ENCODE measurements around the gene DKKL1. TPM values are rescaled to one million over a fixed set of nuclear protein-coding genes. Genes with fewer than 3 reads are reported as not detected.
"Not testable (repeated sequence)": the region's sequence is repeated elsewhere in the genome, so short reads cannot be mapped to it uniquely, and the experiment has no call there.

Gene DKKL1
- total RNA-seq = not detected

DNA sequence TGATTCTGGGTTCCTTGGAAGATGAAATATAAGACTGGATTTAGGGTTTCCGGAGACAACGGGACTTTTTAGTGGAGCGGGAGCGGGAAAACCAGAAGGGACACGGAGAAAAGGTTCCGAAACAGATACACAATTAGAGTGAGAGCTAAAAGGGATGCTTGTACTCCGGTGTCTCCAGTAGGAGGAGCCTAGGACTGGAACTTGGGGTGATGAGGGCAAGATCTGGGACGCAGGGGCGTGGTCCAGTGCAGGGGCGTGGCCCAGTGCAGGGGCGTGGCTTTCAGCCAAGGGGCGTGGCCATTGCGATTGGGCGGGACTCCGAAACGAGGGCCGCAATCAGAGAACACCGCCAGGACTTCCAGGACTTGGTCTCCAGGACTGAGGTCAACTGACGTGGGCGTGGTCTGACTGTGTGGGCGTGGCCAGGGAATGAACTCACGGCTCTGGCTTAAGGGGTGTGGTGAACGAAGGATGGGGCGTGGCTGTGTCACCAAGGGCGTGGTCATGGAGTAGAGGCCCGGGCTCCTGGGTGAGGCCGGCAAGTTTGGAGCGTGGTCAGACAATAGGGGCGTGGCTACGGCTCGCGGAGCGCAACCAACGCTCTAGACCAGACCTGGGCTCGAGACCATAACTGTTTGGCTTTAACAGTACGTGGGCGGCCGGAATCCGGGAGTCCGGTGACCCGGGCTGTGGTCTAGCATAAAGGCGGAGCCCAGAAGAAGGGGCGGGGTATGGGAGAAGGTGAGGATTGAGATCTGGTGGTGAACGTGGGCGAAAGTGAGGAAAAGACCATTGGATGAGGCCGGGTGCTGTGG is at the start of gene DKKL1:
Gene DKKL1 (plus strand): TSS at position 610 of the 815 bp plus-strand sequence. CDS start 122 bp downstream, at position 732.
- DNase-seq = peak; percentile 97

DNA sequence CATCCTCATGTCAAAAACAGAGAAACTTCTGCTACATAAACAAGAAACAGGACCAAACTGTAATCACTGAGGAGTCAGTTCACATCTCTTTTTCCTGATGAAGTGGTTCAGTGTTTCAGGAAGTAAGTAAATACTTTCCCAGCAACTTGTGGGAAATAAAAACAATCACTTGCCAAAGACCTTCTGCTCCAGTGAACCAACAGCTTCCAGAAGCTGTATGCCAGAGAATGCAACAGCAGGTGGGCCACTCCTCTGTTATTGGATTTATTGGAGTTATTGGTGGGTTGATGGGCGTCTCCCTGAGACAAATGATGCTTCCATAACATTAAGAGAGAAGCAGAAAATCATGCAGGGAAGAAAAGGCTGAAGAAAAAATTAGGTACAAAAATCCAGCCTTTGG is 48.6 kb upstream of the DKKL1 start:
- no peak for DNase-seq

DNA sequence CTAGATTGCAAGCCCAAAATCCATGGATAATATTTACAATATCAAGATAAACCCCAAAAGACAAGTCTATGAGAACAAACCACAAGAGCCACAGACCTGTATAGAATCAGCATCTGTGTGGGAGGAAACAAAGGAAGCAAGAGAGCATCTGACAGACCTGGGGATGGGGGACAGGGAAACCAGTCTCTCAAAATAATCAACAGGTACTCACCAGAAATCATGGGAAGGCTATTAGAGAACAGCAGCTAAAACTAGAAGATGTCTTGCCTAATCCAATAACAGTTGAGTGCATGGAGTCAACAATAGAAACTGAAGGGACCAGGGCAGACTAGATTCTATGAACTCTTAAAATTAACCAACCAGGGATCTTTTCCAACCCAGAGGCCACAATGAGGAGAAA is 47.4 kb upstream of the DKKL1 start:
- no peak for DNase-seq

DNA sequence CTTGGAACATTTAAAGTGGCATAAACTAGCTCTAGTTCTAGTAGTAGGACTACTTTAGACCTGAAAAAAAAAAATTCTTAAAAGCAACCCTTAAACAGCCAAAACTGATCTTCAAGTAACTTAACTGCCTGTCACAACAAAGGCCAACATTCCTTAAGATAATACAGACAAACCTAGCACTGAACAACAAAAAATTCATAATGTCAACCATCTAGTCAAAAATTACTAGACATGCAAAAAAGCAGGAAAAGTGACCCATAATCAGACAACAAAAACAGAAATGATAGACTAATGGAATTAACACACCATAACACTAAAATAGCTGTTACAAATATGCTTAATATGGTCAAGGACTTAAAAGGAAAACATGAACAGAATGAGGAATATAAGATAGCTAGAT is 45.4 kb upstream of the DKKL1 start:
- DNase-seq = no peak

DNA sequence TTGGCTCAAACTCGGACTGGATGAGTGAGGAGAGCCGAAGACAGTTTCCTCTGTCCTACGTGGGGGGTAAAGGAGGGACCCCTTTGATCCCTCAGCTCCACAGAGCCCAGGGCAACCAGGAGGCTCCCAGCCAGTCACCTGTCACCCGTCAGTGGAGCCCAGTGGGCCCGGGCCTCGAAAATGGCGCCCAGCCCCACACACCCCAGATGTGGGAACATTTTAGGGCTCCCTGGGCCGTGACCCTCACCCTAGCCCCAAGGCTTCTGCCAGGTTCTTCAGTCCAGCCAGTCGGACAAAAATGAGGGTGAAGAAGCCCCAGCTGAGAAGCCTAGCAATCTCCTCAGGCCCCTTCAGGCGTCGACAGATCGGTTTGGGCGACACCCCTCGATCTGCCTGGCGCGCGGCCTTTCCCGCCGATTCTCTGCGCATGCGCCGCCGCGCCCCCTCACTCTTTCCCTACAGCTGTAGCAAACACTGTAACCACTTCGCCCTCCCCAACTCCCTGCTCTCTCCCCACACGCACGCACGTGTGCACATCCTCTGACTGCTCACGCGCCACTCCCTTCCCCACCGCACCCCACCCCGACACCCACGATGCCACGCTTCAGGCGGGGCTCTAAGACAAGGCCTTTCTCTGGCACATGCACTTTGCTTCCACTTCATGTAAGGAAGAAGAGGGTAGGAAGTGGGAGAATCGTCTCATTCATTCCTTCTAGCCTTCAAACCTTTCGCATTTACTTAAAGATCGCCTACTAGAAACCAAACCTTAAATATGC is 38.7 kb upstream of the DKKL1 start, which contains the start of gene SLC6A16:
Gene SLC6A16 (minus strand): TSS at position 391 of the 776 bp plus-strand sequence. CDS start 13,844 bp downstream, outside the sequence.
- no peak for DNase-seq

DNA sequence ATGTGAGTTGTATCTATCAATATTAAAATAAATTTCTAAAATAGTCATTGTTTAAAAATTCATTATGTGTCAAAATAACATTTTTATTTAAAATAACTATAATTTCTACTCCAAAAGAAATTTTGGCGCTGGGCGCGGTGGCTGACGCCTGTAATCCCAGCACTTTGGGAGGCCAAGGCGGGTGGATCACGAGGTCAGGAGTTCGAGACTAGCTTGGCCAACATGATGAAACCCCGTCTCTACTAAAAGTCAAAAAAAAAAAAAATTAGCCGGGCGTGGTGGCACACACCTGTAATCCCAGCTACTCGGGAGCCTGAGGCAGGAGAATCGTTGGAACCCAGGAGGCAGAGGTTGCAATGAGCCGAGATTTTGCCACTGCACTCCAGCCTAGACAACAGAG is 37.9 kb upstream of the DKKL1 start:
- not testable (repeated sequence) for DNase-seq

DNA sequence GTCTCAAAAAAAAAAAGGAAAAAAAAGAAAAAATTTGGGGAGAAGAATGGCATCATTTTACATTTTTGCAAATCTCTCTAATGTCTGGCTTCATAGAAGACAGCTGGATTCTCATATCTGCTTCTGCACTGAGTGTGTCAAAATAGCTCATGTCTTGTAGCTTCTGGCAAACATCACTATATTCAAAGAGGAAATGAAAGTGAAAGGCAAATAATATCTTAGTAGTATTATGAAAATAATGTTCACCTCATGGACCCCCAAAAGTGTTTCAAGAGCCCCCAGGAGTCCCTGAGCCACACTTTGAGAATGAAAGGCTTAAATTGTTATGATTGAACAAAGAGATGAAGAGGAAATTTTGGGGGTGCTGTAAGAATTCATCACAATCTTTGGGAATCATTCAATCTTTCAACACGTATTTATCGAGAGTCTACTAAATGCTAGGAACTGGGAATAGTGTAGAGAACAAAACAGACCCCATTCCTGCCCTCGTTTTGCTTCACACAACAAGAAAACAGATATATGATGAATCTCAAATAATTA is 37.4 kb upstream of the DKKL1 start:
- no peak for DNase-seq

DNA sequence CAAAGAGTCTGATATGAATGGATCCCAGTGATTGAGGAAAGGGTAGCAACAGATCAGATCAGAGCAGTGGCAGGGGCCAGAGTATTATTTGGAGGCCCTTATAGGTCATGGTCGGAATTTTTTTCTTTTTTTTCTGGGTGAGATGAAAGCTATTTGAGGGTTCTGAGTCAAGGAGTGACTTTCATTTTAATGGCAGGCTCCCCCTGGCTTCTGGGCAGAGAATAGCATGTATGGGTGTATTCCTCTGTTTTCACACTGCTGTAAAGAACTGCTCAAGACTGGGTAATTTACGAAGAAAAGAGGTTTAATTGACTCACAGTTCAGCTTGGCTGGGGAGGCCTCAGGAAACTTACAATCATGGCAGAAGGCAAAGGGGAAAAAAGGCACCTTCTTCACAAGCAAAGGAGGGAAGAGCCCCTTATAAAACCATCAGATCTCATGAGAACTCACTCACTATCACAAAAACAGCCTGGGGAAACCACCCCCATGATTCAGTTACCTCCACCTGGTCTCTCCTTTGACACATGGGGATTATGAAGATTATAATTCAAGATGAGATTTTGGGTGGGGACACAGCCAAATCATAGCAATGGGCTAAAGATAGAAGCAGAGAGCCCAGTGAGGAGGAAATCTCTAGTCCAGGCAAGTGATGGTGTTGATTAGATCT is 35.7 kb upstream of the DKKL1 start:
- no peak for DNase-seq

DNA sequence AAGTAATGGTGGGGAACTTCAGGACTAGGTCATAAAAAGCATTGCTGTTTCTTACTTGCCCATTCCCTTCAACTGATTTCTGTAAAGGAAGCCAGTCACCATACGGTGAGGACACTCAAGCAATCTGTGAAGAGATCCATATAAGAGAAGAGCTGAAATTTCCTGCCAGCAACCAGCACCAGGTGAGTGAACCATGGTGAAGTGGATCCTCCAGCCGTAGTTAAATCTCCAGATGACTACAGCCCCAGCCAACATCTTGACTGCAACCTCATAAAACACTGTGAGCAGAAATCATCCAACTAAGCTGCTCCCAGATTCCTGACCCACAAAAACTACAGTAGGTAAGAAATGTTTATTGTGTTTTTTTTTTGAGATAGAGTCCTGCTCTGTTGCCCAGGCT is 34.9 kb upstream of the DKKL1 start:
- DNase-seq = no peak

DNA sequence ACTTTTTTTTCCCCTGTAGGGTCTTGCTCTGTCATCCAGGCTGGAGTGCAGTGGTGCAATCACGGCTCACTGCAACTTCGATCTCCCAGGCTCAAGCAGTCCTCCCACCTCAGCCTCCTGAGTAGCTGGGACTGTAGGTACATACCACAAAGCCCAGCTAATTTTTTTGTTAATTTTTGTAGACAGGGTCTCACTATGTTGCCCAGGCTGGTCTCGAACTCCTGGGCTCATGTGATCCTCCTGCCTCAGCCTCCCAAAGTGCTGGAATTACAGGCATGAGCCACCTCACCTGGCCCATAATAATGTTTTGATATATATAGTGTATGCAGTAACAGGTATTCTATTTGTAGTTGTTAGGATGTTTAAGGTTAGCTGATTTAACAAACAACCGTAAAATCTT is 32.5 kb upstream of the DKKL1 start:
- not testable (repeated sequence) for DNase-seq

DNA sequence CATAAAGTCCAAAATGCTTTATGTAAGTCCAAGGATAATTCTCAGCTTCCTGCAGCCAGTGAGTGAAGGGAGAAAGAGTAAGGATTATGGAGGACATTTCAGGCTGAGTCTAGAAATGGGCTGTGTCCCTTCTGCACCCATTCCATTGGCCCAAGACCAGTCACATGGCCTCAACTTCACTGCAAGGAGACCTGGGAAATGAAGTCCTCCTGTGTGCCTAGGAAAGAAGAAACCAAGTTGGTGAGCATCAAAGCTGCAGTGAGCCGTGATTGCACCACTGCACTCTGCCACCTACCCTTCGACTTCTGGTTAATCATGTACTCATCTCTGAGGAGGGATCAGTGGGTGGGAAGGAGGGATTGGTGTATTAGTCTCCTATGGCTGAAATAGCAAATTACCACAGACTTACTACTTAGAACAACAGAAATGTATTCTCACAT is 32.0 kb upstream of the DKKL1 start:
- DNase-seq = peak; percentile 50

DNA sequence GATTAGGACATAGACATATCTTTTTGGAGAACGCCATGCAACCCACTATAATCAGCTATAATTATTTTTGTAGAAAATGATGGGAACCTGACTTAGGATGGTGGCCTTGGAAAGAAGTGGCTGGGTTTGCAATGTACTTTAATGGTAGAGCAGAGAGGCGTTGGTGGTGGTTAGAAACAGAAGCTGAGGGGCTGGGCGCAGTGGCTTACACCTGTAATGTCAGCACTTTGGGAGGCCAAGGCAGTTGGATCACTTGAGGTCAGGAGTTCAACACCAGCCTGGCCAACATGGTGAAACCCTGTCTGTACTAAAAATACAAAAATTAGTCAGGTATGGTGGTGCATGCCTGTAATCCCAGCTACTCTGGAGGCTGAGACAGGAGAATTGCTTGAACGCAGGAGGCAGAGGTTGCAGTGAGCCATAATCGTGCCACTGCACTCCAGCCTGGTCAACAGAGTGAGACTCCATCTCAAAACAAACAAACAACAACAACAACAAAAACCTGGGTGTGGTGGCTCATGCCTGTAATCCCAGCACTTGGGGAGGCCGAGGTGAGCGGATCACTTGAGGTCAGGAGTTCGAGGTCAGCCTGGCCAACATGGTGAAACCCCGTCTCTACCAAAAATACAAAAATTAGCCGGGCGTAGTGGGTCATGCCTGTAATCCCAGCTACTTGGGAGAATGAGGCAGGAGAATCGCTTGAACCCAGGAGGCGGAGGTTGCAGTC is 30.8 kb upstream of the DKKL1 start:
- not testable (repeated sequence) for DNase-seq

DNA sequence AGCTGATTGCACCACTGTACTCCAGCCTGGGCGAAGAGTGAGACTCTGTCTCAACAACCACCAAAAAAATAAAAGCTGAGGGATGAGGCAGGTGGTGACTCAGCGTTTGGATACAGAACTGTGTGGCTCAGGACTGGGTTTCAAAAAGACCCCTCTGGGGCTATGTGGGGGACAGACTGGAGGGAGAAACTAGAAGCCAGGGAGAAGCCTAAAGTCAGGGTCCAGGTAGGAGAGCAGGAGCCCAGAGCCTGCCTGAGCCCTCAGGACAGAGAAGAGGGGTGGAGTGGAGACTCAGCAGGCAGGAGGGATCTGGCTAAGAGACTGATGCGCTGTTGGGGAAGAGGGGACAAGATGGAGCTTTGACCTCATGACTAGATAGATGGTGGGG is 30.3 kb upstream of the DKKL1 start:
- DNase-seq = no peak

DNA sequence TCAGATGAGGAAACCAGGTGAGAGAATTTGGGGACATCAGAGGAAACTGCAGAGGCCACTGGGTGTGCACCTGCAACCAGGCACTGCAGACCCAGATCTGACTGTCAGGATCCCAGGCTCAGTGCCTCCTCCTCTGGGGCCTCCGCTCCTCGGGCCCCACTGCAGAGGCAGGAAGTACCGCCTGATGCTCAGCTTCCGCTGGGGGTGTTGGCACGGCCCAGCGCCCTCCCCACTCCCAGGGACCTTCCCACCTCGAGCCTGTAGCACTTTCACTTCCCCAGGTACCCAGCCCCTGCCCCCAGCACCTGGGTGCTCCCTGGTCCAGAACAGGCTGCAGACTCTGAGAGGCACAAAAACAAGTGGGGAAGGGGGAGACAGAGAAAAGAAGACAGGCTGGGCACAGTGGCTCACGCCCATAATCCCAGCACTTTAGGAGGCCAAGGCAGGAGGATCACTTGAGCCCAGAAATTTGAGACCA is 29.8 kb upstream of the DKKL1 start:
- DNase-seq = no peak

DNA sequence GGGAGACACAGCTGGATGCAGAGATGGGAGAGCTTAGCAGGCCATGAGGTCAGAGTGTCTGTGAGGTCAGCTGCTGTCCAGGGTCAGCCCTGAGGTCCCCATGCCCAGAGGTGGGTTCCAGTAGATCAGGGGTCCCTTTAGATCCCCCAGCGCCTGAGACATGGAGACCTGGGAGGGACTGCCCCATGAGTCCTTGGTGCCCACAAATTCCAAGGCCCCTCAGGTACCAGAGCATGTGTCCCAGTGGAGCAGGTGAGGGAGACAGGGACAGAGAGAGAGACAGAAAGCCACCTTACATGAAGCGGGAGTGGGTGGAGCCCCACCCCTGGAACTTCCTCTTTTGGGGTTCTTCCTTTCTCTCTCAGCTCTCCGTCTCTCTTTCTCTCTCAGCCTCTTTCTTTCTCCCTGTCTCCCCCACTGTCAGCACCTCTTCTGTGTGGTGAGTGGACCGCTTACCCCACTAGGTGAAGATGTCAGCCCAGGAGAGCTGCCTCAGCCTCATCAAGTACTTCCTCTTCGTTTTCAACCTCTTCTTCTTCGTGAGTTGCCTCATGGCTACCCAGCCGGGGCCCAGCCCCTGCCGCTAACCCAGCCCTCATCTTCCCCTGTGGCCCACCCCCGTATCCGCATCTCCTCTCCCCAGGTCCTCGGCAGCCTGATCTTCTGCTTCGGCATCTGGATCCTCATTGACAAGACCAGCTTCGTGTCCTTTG is 28.4 kb upstream of the DKKL1 start, which contains the start of gene CD37:
Gene CD37 (plus strand): TSS at position 336 of the 713 bp plus-strand sequence. CDS start 135 bp downstream, at position 471.
- DNase-seq = no peak

DNA sequence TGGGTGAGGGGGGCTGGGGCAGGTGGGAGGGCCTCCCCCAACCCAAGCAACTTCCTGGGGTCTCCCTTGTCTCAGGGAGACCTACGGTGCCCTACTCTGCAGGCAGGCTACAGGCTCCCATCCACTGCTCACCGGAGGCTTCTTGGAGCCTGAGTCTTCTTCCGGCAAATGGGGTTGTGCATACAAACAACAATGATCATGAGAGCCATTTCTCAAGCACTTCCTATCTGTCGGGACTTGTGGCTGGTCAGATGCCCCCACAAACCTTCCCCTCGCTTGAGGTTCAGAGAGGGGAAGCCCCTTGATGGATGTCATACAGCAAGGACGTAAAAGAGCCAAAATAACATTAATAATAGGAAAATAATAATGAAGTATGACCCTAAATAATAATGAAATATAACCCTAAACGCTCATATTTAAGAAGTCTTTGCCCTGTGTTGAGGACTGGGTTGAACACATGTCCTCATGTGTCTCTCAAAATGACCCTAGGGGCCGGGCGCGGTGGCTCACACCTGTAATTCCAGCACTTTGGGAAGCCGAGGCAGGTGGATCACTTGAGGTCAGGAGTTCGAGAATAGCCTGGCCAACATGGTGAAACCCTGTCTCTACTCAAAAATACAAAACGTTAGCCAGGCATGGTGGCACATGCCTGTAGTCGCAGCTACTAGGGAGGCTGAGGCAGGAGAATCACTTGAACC is 27.7 kb upstream of the DKKL1 start:
- DNase-seq = no peak

DNA sequence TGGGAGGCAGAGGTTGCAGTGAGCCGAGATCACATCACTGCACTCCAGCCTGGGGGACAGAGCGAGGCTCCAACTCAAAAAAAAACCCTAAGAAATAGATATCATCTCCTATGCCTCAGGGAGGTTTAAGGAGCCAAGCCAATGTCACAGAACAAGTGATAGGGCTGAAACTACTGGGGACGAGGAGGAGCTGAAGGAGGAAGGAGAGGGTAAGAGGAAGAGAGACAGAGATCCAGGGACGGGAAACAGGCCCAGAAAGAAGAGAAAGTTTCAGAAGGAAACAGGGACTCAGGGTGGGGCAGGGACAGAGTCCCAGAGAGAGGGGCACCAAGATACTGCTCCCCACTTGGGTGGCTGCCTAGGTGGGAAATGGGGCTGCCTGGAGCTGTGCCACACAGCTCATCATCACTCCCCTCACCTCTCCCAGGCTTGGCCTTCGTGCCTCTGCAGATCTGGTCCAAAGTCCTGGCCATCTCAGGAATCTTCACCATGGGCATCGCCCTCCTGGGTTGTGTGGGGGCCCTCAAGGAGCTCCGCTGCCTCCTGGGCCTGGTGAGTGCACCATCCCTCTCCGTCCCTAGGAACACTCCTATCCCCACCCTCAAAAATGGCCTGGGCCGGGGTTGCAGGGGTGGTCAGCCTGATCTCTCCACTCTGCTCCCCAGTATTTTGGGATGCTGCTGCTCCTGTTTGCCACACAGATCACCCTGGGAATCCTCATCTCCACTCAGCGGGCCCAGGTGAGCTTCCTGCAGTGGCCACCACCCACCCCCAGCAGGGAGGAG is 27.0 kb upstream of the DKKL1 start:
- DNase-seq = no peak

DNA sequence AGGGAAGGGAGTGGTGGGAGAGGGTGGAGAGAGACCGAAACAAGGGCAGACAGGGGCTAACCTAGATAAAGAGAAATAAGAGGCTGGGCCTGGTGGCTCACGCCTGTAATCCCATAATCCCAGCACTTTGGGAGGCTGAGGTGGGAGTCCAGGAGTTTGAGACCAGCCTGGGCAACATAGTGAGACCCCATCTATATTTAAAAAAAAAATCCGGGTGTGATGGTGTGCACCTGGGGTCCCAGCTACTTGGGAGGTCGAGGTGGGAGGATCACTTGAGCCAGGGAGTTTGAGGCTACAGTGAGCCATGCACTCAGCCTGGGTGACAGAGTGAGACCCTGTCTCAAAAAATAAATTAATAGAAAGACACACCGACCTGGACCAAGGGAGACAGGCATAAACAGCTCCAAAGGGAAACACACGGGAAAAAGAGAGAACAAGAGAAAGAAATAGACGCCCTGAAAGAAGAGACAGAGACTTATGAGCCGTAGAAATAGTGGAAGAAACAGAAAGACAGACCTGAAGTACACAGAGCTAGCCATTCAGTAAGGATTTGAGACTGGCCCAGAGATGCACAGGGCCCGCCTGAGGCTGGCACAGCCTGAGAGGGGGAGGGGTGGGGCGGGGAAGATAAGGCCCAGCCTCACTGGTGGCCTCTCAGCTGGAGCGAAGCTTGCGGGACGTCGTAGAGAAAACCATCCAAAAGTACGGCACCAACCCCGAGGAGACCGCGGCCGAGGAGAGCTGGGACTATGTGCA is 26.2 kb upstream of the DKKL1 start:
- DNase-seq = no peak

Data from tongue (tissue), 2 donors.